T-helper 2 cell (primary cell): ENCODE measurements around the gene PDZD7.
A peak's percentile ranks its signal among the peaks of the same experiment; 100 is the strongest.
"Not testable (repeated sequence)": the region's sequence is repeated elsewhere in the genome, so short reads cannot be mapped to it uniquely, and the experiment has no call there.

Experiments
- DNase-seq, 5 experiments: peaks; one replicate each; pipeline versions ENCODE4 v3.0.0 to v3.0.0-alpha.2; 2012 to 2022

The PDZD7 gene

GRCh38 chr10:100982916-100983830 lies 47.8 kb downstream of the PDZD7 start:
- no peak for DNase-seq

GRCh38 chr10:100981178-100981772 lies 49.7 kb downstream of the PDZD7 start:
- no peak for DNase-seq

GRCh38 chr10:100980711-100981110 lies 50.2 kb downstream of the PDZD7 start:
- DNase-seq = no peak

GRCh38 chr10:100980311-100980710 lies 50.6 kb downstream of the PDZD7 start:
- DNase-seq = no peak

- no peak for DNase-seq
These were observed 51.1 kb downstream of the PDZD7 start for GRCh38 chr10:100979791-100980272.

GRCh38 chr10:100978901-100979195 lies 52.1 kb downstream of the PDZD7 start:
- DNase-seq = no peak

- DNase-seq = no peak
These were observed 52.6 kb downstream of the PDZD7 start for GRCh38 chr10:100978121-100978900.

GRCh38 chr10:100977436-100977835 lies 53.5 kb downstream of the PDZD7 start:
- no peak for DNase-seq

GRCh38 chr10:100976906-100977305 lies 54.0 kb downstream of the PDZD7 start:
- no peak for DNase-seq

GRCh38 chr10:100975397-100975796 lies 55.5 kb downstream of the PDZD7 start:
- DNase-seq = not testable (repeated sequence)

GRCh38 chr10:100972904-100973535 lies 57.9 kb downstream of the PDZD7 start:
- no peak for DNase-seq

- DNase-seq = no peak
These were observed 58.6 kb downstream of the PDZD7 start for GRCh38 chr10:100972115-100972903.

- DNase-seq = no peak
These were observed 59.8 kb downstream of the PDZD7 start for GRCh38 chr10:100970914-100971811.

GRCh38 chr10:100970076-100970913 lies 60.6 kb downstream of the PDZD7 start:
- peak in 2 of 5 experiments; percentile 20 to 21 for DNase-seq

GRCh38 chr10:100969187-100970075 lies 61.5 kb downstream of the PDZD7 start, which contains the start of gene SEMA4G:
Gene SEMA4G (plus strand): TSS chr10:100969504. CDS start chr10:100972913, 3,409 bp downstream.
- DNase-seq = peak in 3 of 5 experiments; percentile 14 to 48 (median 22)

GRCh38 chr10:100968863-100969186 lies 62.1 kb downstream of the PDZD7 start:
- DNase-seq = no peak

GRCh38 chr10:100968062-100968736 lies 62.7 kb downstream of the PDZD7 start:
- DNase-seq = no peak

GRCh38 chr10:100967332-100967731 lies 63.6 kb downstream of the PDZD7 start:
- DNase-seq = no peak
